GM19099 (cell line): Measurements from ENCODE around the gene FMNL2.

Experiments used
- POLR2A ChIP-seq: IDR thresholded peaks from 3 replicates; pipeline ENCODE4 v1.6.1; 2011; ENCODE audit warnings: low read depth; ENCODE audit not compliant: insufficient read length; ENCODE audit errors: extremely low read depth

The FMNL2 gene

DNA sequence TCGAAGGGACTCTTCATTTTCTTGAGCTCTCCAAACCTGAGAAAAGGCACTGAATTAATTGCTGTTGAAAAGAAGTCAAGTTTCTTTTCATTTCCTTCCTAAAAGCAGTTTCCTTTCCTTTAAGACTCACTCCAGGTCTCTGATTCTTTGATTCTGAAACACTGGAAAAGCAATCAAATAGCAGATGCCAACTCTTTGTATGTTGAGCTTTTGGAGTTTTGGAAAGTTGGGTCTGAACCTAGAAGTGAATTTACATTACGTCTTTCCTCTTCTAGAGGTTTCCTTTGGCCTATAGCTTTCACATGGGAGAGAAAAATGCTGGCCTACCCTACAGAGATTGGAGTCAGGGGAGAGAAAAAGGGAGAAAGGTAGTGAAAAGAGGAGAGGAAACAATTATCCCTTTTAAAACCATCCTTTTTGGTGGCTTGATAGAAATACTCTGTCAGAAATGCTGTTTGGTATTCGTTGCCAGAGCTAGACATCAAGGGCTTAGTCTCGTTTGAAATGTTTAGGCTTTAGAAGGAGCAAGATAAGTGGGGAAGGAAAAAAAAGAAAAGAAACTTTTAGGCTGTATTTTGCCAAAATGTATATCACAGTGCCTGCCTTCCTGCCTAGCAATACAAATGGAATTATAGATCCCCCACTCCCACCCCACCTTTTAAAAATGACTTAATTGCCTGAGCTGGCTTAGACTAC lies 194.6 kb downstream of the FMNL2 start:
- TF ChIP-seq POLR2A: no peak

DNA sequence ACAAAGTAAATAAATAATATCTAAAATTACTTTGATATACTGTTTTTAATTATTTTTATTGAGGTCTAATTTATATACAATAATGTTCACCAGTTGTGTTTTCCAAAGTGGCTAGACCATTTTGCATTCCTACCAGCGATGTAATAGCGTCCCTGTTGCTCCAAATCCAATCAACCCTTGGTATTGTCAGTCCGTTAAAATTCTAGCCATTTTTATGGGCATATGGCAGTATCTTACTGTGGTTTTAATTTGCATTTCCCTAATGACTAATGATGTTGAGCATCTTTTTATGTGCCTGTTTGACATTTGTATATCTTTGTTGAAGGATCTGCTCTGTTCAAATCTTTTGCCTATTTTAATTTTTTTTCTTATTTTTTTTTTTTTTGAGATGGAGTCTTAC lies 197.3 kb downstream of the FMNL2 start:
- TF ChIP-seq POLR2A: no peak

DNA sequence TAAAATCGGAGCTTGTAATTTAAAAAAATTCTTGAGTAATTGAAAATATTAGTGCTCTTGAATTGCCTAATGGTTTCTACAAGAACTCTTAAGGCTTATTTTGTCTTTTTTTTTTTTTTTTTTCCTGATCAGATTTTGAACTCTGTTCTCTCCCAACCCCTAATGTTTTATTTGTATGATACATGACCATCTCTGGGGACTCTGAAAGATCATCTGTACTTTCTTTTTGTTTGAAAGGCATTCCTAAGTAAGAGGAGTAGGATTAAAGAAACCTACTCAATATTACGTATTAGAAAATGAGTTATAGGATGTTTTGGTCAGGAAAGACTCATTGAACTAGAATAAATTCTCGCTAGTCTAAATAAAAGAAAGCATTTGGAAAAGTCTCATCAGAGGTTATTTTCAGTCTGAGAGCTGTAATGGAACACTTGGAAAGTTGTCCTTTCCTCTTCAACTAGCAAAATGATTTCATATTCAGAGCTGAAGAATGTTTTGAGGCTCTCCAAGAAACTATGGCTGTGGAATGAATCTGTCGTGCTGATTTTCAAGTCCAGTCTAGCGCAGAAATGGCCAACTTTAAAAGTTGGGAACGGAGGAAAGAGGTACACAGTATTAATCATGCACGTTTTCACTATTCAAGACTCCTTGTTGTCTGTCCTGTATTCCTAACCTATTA lies 199.6 kb downstream of the FMNL2 start:
- TF ChIP-seq POLR2A: no peak

DNA sequence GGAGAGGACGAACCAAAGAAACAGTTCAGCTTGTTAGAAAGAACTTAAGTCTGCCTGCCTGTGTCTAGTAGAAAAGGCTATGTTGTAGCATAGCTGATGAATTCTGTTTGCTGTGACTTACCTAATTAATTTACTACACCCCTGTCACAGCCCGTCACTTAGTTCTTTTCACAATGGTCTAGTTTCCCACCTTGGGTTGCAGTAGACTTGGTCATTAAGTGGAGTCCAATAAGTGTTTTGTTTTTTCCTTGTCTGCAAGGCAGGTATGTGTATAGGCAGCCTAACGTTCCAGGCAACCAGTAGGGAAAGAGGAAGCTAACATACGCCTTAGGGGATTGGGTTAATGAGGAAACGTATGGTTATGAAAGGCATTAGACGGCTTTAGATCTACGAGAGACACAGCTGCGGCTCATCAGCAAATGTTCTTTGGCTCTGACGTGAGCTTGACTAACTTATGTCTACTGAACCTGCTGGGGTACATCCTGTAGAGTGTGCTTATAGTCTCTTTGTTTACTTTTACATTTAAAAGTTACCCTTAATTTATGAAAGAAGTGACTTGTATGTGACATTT lies 202.2 kb downstream of the FMNL2 start:
- no peak for TF ChIP-seq POLR2A

DNA sequence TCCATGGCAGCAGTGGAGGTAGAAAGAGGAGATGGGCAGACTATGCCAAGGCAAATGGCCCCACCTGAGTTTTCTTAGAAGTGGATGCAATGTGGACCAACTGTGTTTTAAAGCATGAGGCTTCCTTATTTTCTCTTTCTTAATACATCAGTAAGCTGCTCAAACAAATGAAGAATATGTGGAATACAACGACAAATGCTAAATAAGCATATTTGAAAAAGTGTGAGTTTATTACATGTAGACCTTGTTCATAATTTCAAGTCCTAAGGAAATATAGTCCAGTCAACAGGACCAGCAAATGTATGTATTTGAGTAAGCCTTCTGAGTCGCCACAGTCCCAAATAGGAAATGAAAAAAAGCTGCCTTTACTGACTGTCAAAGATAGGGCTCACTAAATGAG lies 204.4 kb downstream of the FMNL2 start:
- TF ChIP-seq POLR2A: no peak

DNA sequence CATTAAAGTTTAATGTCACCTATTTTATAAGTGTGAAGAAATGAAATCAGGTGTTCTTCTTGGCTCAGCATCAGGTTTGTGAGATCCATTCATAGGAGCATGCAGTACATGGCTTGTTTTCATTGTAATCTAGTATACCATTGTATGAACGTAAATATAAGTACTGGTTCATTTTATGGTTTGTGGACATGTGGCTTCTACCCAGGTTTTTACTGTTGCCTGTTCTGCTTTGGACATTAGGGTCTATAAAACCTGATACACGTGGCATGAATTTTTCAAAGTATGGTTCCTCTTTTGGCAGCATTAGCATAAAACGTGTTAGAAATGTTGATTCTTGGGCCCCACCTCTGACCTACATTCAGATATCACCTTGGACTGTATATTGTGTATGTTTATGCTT lies 206.7 kb downstream of the FMNL2 start:
- no peak for TF ChIP-seq POLR2A

DNA sequence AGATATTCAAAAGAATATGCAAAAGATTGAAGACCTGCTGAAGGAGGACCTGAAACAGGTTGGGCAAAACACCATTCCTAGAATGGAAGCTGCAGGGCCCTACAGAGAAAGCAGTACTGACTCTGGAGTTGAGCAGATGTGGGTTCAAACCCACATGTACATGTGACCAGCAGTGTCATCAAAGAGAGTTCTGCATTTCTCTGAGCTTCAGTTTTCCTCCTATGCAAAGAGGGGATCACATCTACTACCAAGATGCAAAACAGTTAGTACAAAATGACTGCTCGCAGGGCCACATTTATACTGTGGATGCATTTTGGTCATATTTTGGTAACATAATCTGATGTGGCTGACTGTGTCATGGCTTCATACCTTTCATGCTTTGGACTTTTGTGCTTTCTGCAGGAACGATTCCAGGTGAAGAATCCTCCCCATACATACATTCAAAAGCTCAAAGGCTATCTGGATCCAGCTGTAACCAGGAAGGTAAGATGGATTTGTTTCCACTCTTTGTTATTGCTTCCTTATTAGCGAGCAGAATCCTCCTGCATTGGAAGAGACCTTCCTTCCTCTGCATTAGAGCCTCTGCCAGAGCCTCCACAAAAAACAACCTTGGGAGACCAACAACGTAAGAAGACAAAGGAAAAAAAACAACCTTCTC lies 207.5 kb downstream of the FMNL2 start:
- TF ChIP-seq POLR2A: no peak

DNA sequence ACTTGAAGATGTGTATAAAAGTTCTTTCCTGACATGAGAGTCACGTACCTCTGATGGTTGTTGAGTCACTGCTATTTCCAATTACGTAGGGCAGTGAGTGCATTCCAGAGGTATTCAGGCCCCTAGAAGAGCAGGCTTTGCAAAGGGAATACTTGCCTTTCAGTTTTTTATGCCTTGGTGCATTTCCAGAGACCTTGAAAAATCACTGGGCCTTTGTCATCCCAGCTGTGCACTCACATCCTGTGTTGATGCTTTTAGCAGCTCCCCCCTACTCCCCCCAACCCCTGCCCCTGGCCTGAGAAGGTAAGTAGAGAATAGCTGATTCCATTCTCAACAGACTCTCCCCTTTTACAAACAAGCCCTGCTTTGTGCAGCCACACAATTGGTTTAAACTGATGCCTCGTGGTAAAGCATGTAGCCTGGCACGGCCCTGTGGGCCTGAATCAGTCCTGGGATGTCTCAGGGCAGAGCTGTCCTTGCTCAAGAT lies 208.1 kb downstream of the FMNL2 start:
- no peak for TF ChIP-seq POLR2A

DNA sequence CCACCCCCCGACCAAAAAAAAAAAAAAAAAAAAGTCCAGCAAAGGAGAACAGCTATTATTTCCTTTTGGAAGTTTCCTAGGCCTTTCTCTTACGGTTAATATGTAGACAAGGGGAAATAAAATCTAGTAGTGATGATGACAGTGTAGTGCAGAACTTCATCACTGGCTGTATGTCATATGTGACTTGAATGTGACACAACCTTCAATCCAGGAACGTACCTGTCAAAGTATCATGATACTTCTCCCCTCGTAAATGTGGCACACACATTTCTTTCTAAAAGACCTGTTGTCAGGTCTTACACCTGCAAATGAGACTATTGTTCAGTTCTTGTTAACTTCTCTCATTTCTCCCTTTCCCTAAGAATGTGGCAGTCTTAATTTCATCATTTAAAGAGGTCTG lies 208.7 kb downstream of the FMNL2 start:
- TF ChIP-seq POLR2A: no peak

DNA sequence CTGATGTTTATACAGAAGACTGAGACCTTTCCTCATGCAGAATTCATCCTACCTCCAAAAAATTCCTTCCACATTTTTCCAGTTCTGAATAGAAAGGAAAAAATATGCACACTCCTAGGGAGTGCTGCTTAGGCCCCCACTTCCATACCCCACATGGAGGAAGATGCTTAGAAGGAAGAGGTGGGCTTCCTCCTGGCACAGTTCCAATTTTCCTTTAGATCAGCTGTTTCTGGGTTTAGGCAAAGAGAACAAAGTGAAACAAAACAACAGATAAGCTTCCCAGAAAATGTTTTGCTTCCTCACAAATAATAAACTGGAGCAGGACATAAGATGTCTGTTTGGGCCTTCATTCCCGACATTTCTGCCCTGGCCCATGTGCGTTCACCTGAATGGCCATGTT lies 209.7 kb downstream of the FMNL2 start:
- TF ChIP-seq POLR2A: no peak

DNA sequence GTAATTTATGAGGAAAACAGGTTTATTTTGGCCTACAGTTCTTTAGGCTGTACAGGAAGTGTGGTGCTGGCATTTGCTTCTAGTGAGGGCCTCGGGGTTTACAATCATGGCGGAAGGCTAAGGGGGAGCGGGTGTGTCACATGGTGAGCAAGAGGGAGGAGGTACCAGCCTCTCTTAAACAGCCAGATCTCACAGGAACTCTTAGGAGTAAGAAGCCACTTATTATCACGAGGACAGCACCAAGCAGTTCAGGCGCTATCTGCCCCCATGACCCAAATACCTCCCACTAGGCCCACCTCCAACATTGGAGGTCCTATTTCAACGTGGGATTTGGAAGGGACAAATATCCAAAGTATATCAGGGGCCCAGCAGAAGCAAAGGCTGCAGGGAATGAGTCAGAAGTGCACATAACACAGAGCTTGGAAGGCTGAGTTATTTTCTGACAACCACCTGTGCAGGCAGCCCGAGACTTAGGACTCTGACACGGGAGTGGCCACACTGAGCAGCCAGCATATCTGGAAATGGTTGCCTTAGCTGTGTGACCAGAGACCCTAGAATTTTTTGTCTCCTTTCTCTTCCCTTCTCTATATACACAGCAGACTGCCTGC lies 211.4 kb downstream of the FMNL2 start:
- no peak for TF ChIP-seq POLR2A

DNA sequence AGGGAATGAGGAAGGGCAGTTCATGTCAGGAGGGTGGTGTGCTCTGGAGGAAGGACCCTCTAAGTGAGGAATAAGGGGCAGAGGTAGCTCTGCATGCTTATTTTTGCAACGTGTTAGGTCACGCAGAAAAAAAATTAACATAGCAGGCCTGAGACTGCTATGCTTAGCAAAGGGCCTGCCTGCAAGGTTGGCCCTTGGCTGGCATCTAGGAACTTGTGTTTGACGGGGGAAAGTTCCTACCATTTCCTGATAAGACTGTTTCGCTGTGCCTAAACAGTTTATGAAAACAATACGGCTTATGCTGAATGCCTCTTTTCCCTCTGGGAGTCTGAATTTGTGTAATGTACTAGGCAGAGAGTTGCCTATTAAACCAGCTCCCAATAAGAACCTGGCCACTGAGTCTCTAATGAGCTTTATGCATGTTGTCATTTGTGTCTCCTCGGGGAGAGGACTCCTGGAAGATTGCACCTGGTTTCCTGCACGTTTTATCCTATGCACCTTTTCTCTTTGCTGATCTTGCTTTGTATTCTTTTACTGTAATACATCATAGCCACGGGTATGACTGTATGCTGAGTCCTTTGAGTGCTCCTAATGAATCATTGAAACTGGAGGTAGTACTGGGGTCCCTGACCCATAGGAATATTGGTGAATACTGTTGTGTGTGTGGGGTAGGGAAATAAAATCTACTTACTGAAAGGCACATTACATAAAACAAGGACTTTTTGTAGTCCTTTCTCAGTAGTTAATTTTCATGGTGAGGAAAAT lies 213.3 kb downstream of the FMNL2 start:
- TF ChIP-seq POLR2A: no peak

DNA sequence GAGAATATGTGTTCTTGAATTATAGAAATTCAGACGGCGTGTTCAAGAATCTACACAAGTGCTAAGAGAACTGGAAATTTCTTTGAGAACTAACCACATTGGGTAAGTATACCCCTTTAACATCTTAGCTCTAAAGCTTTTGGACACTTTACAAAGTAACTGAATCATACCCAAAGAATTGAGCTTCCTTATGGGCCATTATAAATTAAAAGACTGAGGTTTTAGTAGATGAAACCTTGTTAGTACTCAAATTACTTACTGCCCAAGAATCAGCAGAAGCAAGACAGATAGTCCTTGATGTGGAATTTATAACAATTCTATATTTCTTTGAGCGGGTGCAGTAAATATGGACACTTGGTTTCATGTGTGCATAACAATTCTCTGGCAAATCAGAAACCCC lies 214.0 kb downstream of the FMNL2 start:
- no peak for TF ChIP-seq POLR2A

DNA sequence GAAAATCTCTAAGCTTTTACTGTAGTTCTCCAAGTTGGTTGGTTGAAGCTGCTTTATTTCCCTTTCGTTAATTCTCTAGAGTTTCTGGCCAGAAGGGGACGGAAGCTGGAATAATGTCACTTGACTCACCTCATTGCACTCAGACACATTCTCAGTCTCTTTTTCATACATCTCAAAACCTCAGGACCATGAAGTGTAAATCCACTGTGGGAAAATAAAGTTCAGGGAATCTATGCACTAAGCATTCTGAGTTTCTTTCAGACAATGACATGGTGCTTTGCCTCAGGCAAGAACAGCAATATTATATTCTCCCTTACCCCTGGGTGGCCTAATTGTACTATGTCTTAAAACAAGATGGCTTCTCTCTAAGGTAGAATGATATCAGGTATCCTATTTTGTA lies 214.4 kb downstream of the FMNL2 start:
- no peak for TF ChIP-seq POLR2A
